MCF 10A (cell line): ENCODE data around the gene MBOAT2. TPM values are rescaled to one million over a fixed set of nuclear protein-coding genes. Genes with fewer than 3 reads are reported as not detected.

Source experiments
- BruUV-seq: library from RNA; stranded (reverse); fragments of 400-500 nt; replicated peaks from 2 replicates; lab custom pipeline; 2021; lab: Mats Ljungman, UMichigan
- CTCF ChIA-PET: fragments of 300-600 bp; sonication (Branson Sonifier 250); formaldehyde crosslinking; extraction: SDS; loops from one replicate; lab custom pipeline; 2021; ENCODE audit warnings: antibody characterized with exemption, inconsistent platforms; lab: Yijun Ruan, JAX
- POLR2A ChIA-PET: fragments of 300-600, 350-650 bp; sonication (Branson Sonifier 250); formaldehyde crosslinking; extraction: SDS; loops from one replicate; lab custom pipeline; 2020; ENCODE audit warnings: antibody characterized with exemption, inconsistent platforms; lab: Yijun Ruan, JAX
- DNase-seq: peaks from one replicate; pipeline ENCODE4 v3.0.0-alpha.2; 2018; ENCODE audit not compliant: unreplicated experiment
- H3K27ac Mint-ChIP-seq: one replicate; pipeline ENCODE4 v1.8.0; 2022; ENCODE audit warnings: mild to moderate bottlenecking, low read depth, mixed read lengths; ENCODE audit not compliant: unreplicated experiment
- H3K27me3 Mint-ChIP-seq: one replicate; pipeline ENCODE4 v1.8.0; 2022; ENCODE audit warnings: mixed read lengths; ENCODE audit not compliant: insufficient read depth, unreplicated experiment
- H3K36me3 Mint-ChIP-seq: one replicate; pipeline ENCODE4 v1.8.0; 2022; ENCODE audit warnings: mild to moderate bottlenecking, moderate library complexity, mixed read lengths; ENCODE audit not compliant: insufficient read depth, unreplicated experiment
- H3K4me1 Mint-ChIP-seq: one replicate; pipeline ENCODE4 v1.8.0; 2022; ENCODE audit warnings: mixed read lengths; ENCODE audit not compliant: insufficient read depth, unreplicated experiment
- H3K4me3 Mint-ChIP-seq: one replicate; pipeline ENCODE4 v1.8.0; 2022; ENCODE audit warnings: mild to moderate bottlenecking, moderate library complexity, mixed read lengths; ENCODE audit not compliant: unreplicated experiment
- H3K9me3 Mint-ChIP-seq: one replicate; pipeline ENCODE4 v1.8.0; 2022; ENCODE audit warnings: mixed read lengths; ENCODE audit not compliant: unreplicated experiment
- intact Hi-C: fragments of 100-400 bp; cut with micrococcal nuclease; formaldehyde crosslinking; loops from 2 replicates; pipeline ENCODE4 v1.14.1; 2022
- total RNA-seq: library from RNA; stranded (reverse); gene quantifications from 2 replicates; pipeline ENCODE4 v1.2.3, GENCODE V29; 2022
- TF ChIP-seq, protein P1 (sequence below): fragments of 200-600 bp; IDR thresholded peaks from one replicate; pipeline ENCODE4 v1.8.0; 2022; ENCODE audit warnings: antibody characterized with exemption, mild to moderate bottlenecking; ENCODE audit not compliant: unreplicated experiment

MBOAT2 gene
- total RNA-seq, 1 experiment from 2014 or later: 34.7 TPM

DNA sequence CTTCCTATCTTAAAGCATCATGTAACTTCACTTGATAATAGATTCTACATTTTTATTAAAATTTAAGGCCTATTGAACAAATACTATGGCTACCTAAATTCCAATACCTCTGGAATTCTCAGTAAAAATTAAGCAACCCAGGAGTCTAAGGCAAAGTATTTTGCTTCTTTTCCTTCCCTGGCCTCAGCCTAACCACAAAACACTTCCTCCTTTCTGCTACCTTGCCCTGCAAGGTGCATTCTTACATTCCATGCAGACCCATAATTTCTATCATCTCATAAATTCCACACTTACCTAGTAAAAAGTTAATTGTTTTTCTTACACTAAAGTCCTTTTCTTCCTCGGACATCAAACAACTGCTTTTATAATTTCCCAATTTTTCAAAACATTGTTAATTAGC, 3.7 kb downstream of the MBOAT2 start:
- no peaks in the 10 kb centered on the region for H3K27me3 Mint-ChIP-seq
- no peak for DNase-seq
- TF ChIP-seq, protein P1, sequence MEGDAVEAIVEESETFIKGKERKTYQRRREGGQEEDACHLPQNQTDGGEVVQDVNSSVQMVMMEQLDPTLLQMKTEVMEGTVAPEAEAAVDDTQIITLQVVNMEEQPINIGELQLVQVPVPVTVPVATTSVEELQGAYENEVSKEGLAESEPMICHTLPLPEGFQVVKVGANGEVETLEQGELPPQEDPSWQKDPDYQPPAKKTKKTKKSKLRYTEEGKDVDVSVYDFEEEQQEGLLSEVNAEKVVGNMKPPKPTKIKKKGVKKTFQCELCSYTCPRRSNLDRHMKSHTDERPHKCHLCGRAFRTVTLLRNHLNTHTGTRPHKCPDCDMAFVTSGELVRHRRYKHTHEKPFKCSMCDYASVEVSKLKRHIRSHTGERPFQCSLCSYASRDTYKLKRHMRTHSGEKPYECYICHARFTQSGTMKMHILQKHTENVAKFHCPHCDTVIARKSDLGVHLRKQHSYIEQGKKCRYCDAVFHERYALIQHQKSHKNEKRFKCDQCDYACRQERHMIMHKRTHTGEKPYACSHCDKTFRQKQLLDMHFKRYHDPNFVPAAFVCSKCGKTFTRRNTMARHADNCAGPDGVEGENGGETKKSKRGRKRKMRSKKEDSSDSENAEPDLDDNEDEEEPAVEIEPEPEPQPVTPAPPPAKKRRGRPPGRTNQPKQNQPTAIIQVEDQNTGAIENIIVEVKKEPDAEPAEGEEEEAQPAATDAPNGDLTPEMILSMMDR: no peak
- CTCF ChIA-PET: no interaction called here
- no peak overlapping the region for H3K4me3 Mint-ChIP-seq
- intact Hi-C loops: loop anchor here (5.0 to 10.0 kb wide), 3 partner anchors 113 to 235 kb away; no protein-coding TSS in a partner anchor
- H3K36me3 Mint-ChIP-seq: no peaks in the 10 kb centered on the region
- no peaks in the 10 kb centered on the region for H3K9me3 Mint-ChIP-seq
- POLR2A ChIA-PET: interaction anchor here (0.7 kb wide), 1 partner anchor 75 kb away, joined by 3 read pairs; no protein-coding TSS in a partner anchor
- peak overlapping the region; percentile 79 for H3K27ac Mint-ChIP-seq
- peaks cover 50% of the 10 kb centered on the region for H3K4me1 Mint-ChIP-seq
- no TSS peak for BruUV-seq

GRCh38 chr2:8999102-8999446, 4.4 kb downstream of the MBOAT2 start:
- Mint-ChIP-seq H3K27me3 (no peaks in the 10 kb centered on the region), H3K4me1 (peaks cover 52% of the 10 kb centered on the region), H3K27ac (peak overlapping the region; percentile 79), H3K9me3 (no peaks in the 10 kb centered on the region), H3K4me3 (no peak overlapping the region), H3K36me3 (no peaks in the 10 kb centered on the region)
- ChIA-PET CTCF (interaction anchor here (0.6 to 0.7 kb wide), 2 partner anchors 118 to 122 kb away, joined by 3 read pairs; no protein-coding TSS in a partner anchor), POLR2A (interaction anchor here (0.7 kb wide), 1 partner anchor 76 kb away, joined by 3 read pairs; no protein-coding TSS in a partner anchor)
- TF ChIP-seq, protein P1: no peak
- DNase-seq: no peak
- intact Hi-C loops: no loop called here
- BruUV-seq: no TSS peak

GRCh38 chr2:8998418-8999101, 4.9 kb downstream of the MBOAT2 start:
- Mint-ChIP-seq H3K27ac (no peak overlapping the region), H3K36me3 (no peaks in the 10 kb centered on the region), H3K9me3 (no peaks in the 10 kb centered on the region), H3K4me1 (peaks cover 57% of the 10 kb centered on the region), H3K4me3 (no peak overlapping the region), H3K27me3 (no peaks in the 10 kb centered on the region)
- BruUV-seq: no TSS peak
- ChIA-PET CTCF (interaction anchor here (0.6 to 0.7 kb wide), 2 partner anchors 117 to 123 kb away, joined by 3 read pairs; no protein-coding TSS in a partner anchor), POLR2A (no interaction called here)
- no peak for DNase-seq
- intact Hi-C loops: no loop called here
- TF ChIP-seq, protein P1: no peak

GRCh38 chr2:8997631-8998030, 5.9 kb downstream of the MBOAT2 start:
- Mint-ChIP-seq H3K9me3 (no peaks in the 10 kb centered on the region), H3K4me3 (no peak overlapping the region), H3K27ac (peak overlapping the region; percentile 42), H3K4me1 (peaks cover 66% of the 10 kb centered on the region), H3K27me3 (no peaks in the 10 kb centered on the region), H3K36me3 (no peaks in the 10 kb centered on the region)
- no TSS peak for BruUV-seq
- TF ChIP-seq, protein P1: no peak
- DNase-seq: no peak
- intact Hi-C loops: no loop called here
- ChIA-PET CTCF (interaction anchor here (0.8 kb wide), 1 partner anchor 140 kb away, joined by 3 read pairs; no protein-coding TSS in a partner anchor), POLR2A (no interaction called here)
